Neural cell (in vitro differentiated cells): ENCODE results near the gene KEL. TPM values are rescaled to one million over a fixed set of nuclear protein-coding genes. Genes with fewer than 3 reads are reported as not detected.

Source experiments
- H2AFZ ChIP-seq: fragments of 200-600, 300-800 bp; sonication (generic), shearing (Covaris generic); 2 replicates; pipeline ENCODE4 v1.6.0; 2014; ENCODE audit warnings: low read depth, mild to moderate bottlenecking, antibody characterized with exemption, low read length, moderate library complexity
- H3F3A ChIP-seq: fragments of 200-600 bp; shearing (Covaris generic); 2 replicates; pipeline ENCODE4 v1.6.1; 2016; ENCODE audit warnings: mild to moderate bottlenecking, moderate library complexity, mixed read lengths, antibody characterized with exemption, low read length; ENCODE audit not compliant: insufficient read depth, poor library complexity, severe bottlenecking
- H3K27ac ChIP-seq: fragments of 200-600, 300-800 bp; sonication (generic), shearing (Covaris generic); 2 replicates; pipeline ENCODE4 v1.5.1; 2014; ENCODE audit warnings: mild to moderate bottlenecking, low read length, moderate library complexity
- H3K27me3 ChIP-seq: fragments of 300-800, 200-600 bp; sonication (generic), shearing (Covaris generic); 2 replicates; pipeline ENCODE4 v1.6.0; 2014; ENCODE audit warnings: mild to moderate bottlenecking, low read depth, low read length, moderate library complexity; ENCODE audit not compliant: insufficient read depth
- H3K36me3 ChIP-seq: fragments of 300-800, 200-600 bp; sonication (generic), shearing (Covaris generic); 2 replicates; pipeline ENCODE4 v1.5.1; 2014; ENCODE audit warnings: mild to moderate bottlenecking, antibody characterized with exemption, low read length, moderate library complexity; ENCODE audit not compliant: insufficient read depth
- H3K4me2 ChIP-seq: fragments of 300-800, 200-600 bp; sonication (generic), shearing (Covaris generic); 2 replicates; pipeline ENCODE4 v1.6.0; 2014; ENCODE audit warnings: mild to moderate bottlenecking, low read length
- H3K4me3 ChIP-seq: fragments of 300-800, 200-600 bp; sonication (generic), shearing (Covaris generic); 2 replicates; pipeline ENCODE4 v1.5.1; 2014; ENCODE audit warnings: mild to moderate bottlenecking, low read length, moderate library complexity
- H3K79me2 ChIP-seq: fragments of 200-600 bp; shearing (Covaris generic); replicated peaks from 2 replicates; pipeline ENCODE4 v1.6.0; 2014; ENCODE audit warnings: mild to moderate bottlenecking, low read length, moderate library complexity; ENCODE audit not compliant: insufficient read depth
- H3K9ac ChIP-seq: fragments of 300-800, 200-600 bp; sonication (generic), shearing (Covaris generic); 2 replicates; pipeline ENCODE4 v1.6.1; 2016; ENCODE audit warnings: mild to moderate bottlenecking, low read length, mixed read lengths
- H3K9me2 ChIP-seq: fragments of 200-600 bp; shearing (Covaris generic); 2 replicates; pipeline ENCODE4 v1.6.1; 2016; ENCODE audit warnings: mild to moderate bottlenecking, low read length, mixed read lengths; ENCODE audit not compliant: insufficient read depth
- H3K9me3 ChIP-seq: fragments of 200-600, 300-800 bp; sonication (generic), shearing (Covaris generic); 2 replicates; pipeline ENCODE4 v1.6.1; 2016; ENCODE audit warnings: mild to moderate bottlenecking, mixed run types, low read length, moderate library complexity, mixed read lengths
- H4K20me1 ChIP-seq: fragments of 200-600 bp; shearing (Covaris generic); 2 replicates; pipeline ENCODE4 v1.6.1; 2016; ENCODE audit warnings: mild to moderate bottlenecking, mixed run types; ENCODE audit not compliant: insufficient read depth
- CTCF ChIP-seq: fragments of 450-650 bp; IDR thresholded peaks from 2 replicates; pipeline ENCODE4 v1.5.1; 2014; ENCODE audit warnings: antibody characterized with exemption, mild to moderate bottlenecking, moderate library complexity; ENCODE audit not compliant: poor library complexity, severe bottlenecking
- EP300 ChIP-seq: fragments of 450-650 bp; conservative IDR thresholded peaks from 2 replicates; pipeline ENCODE4 v1.6.1; 2014; ENCODE audit warnings: antibody characterized with exemption, mild to moderate bottlenecking, moderate library complexity; ENCODE audit not compliant: poor library complexity, severe bottlenecking
- EZH2 ChIP-seq: fragments of 200-600, 300-800 bp; shearing (Covaris generic), sonication (generic); IDR thresholded peaks from 2 replicates; pipeline ENCODE4 v1.6.1; 2014; ENCODE audit warnings: antibody characterized with exemption, low read length, borderline replicate concordance, mild to moderate bottlenecking; ENCODE audit not compliant: insufficient read depth, poor library complexity, severe bottlenecking
- MXI1 ChIP-seq: fragments of 450-650 bp; conservative IDR thresholded peaks from 2 replicates; pipeline ENCODE4 v1.6.1; 2014; ENCODE audit warnings: antibody characterized with exemption, mild to moderate bottlenecking; ENCODE audit not compliant: poor library complexity, severe bottlenecking
- POLR2AphosphoS5 ChIP-seq: IDR thresholded peaks from 2 replicates; pipeline ENCODE4 v1.6.1; 2012
- RAD21 ChIP-seq: fragments of 450-650 bp; conservative IDR thresholded peaks from 2 replicates; pipeline ENCODE4 v1.6.1; 2014; ENCODE audit warnings: antibody characterized with exemption, mild to moderate bottlenecking, moderate library complexity
- REST ChIP-seq: IDR thresholded peaks from 2 replicates; pipeline ENCODE4 v1.6.1; 2012; ENCODE audit warnings: borderline replicate concordance
- SMC3 ChIP-seq: fragments of 450-650 bp; conservative IDR thresholded peaks from 2 replicates; pipeline ENCODE4 v1.6.1; 2014; ENCODE audit warnings: antibody characterized with exemption, mild to moderate bottlenecking, moderate library complexity; ENCODE audit not compliant: poor library complexity
- TAF1 ChIP-seq: IDR thresholded peaks from 2 replicates; pipeline ENCODE4 v1.6.1; 2012; ENCODE audit warnings: low read depth
- polyA plus RNA-seq: library from polyadenylated mRNA; depleted of rRNA; stranded (reverse); fragments of >200 nt; gene quantifications from 2 replicates; pipeline ENCODE4 v1.2.3, GENCODE V29; 2014

KEL gene
- polyA plus RNA-seq, 1 donor from 2014 or later: 2.2 TPM

- H3K4me3 ChIP-seq: no peak overlapping the region
- H4K20me1 ChIP-seq: no peaks in the 10 kb centered on the region
- H3K9ac ChIP-seq: no peak overlapping the region
- H3K9me2 ChIP-seq: no peaks in the 10 kb centered on the region
- no peak overlapping the region for H3K27ac ChIP-seq
- no peak overlapping the region for H3K4me2 ChIP-seq
- no peaks in the 10 kb centered on the region for H3K79me2 ChIP-seq
- no peak for TF ChIP-seq POLR2AphosphoS5
- TF ChIP-seq EZH2: no peak
- TF ChIP-seq RAD21: no peak
- no peak for TF ChIP-seq TAF1
- TF ChIP-seq SMC3: no peak
- no peak for TF ChIP-seq EP300
- no peak for TF ChIP-seq REST
- no peak for TF ChIP-seq CTCF
- no peak for TF ChIP-seq MXI1
- no peaks in the 10 kb centered on the region for H3K27me3 ChIP-seq
- H3K9me3 ChIP-seq: no peaks in the 10 kb centered on the region
- H3F3A ChIP-seq: no peaks in the 10 kb centered on the region
- no peak overlapping the region for H2AFZ ChIP-seq
- H3K36me3 ChIP-seq: no peaks in the 10 kb centered on the region
These were observed 42.5 kb downstream of the KEL start for GRCh38 chr7:142919656-142920055.

GRCh38 chr7:142918901-142919300, 43.3 kb downstream of the KEL start:
- Histone ChIP-seq H3K4me2 (no peak overlapping the region), H3F3A (no peaks in the 10 kb centered on the region), H3K27me3 (no peaks in the 10 kb centered on the region), H3K9ac (no peak overlapping the region), H3K9me2 (no peaks in the 10 kb centered on the region), H3K27ac (no peak overlapping the region), H3K79me2 (no peaks in the 10 kb centered on the region), H4K20me1 (no peaks in the 10 kb centered on the region), H3K4me3 (no peak overlapping the region), H3K36me3 (no peaks in the 10 kb centered on the region), H3K9me3 (no peaks in the 10 kb centered on the region), H2AFZ (no peak overlapping the region)
- TF ChIP-seq EZH2: no peak
- TF ChIP-seq POLR2AphosphoS5: no peak
- no peak for TF ChIP-seq TAF1
- TF ChIP-seq REST: no peak
- TF ChIP-seq RAD21: no peak
